GM12878 (cell line): ENCODE measurements around the gene CDYL2. TPM values are rescaled to one million over a fixed set of nuclear protein-coding genes. Genes with fewer than 3 reads are reported as not detected.

Experiments
- ATAC-seq: fragments of 200-7000 bp; cut with Tn5 transposase; 3 replicates; pipeline ENCODE4 v1.9.1; 2020; ENCODE audit warnings: mild to moderate bottlenecking, moderate library complexity
- BruUV-seq: library from RNA; stranded (reverse); fragments of 400-500 nt; replicated peaks from 2 replicates; lab custom pipeline; 2021; lab: Mats Ljungman, UMichigan
- CTCF ChIA-PET: fragments of 300-600 bp; sonication (Branson Sonifier 250); formaldehyde crosslinking; extraction: SDS; loops from one replicate; lab custom pipeline; 2021; ENCODE audit warnings: inconsistent platforms; lab: Yijun Ruan, JAX
- POLR2A ChIA-PET: fragments of 350-600 bp; formaldehyde crosslinking; extraction: SDS; loops from one replicate; lab custom pipeline; 2021; ENCODE audit warnings: inconsistent platforms; lab: Charles Lee
- RAD21 ChIA-PET: fragments of 300-600 bp; sonication (Branson Sonifier 250); formaldehyde crosslinking; loops from one replicate; lab custom pipeline; 2023; ENCODE audit warnings: antibody characterized with exemption; ENCODE audit not compliant: unreplicated experiment; lab: Charles Lee
- SMC1A ChIA-PET: fragments of 300-600 bp; sonication (Branson Sonifier 250); formaldehyde crosslinking; loops from one replicate; lab custom pipeline; 2023; ENCODE audit not compliant: unreplicated experiment, uncharacterized antibody; lab: Charles Lee
- DNase-seq: peaks from one replicate; pipeline ENCODE4 v3.0.0-alpha.2; 2011; ENCODE audit warnings: low read depth, low spot score
- FAIRE-seq: peaks from 3 replicates; lab custom pipeline; 2011; peaks lifted over from hg19 to GRCh38; lab: Jason Lieb, UNC
- H2AFZ ChIP-seq: 2 replicates; pipeline ENCODE4 v1.6.0; 2011; ENCODE audit warnings: low read depth, low read length, control low read depth; ENCODE audit not compliant: control insufficient read depth
- H3K27ac ChIP-seq: 2 replicates; pipeline ENCODE4 v1.5.1; 2011; ENCODE audit warnings: control low read depth; ENCODE audit not compliant: control insufficient read depth, insufficient read depth
- H3K27me3 ChIP-seq, 2 experiments: replicated peaks in 1 of 2; 2 replicates each; pipeline versions ENCODE4 v1.6.0 to v1.6.1; 2011; ENCODE audit warnings: low read length in 1 of 2; ENCODE audit not compliant: control insufficient read depth in 2 of 2, insufficient read depth in 2 of 2
- H3K36me3 ChIP-seq, 2 experiments: 2 replicates each; pipeline ENCODE4 v1.5.1; 2011; ENCODE audit warnings: low read length in 1 of 2; ENCODE audit not compliant: control insufficient read depth in 2 of 2, insufficient read depth in 2 of 2
- H3K4me1 ChIP-seq: 2 replicates; pipeline ENCODE4 v1.6.1; 2011; ENCODE audit warnings: mild to moderate bottlenecking, low read length, moderate library complexity, mixed read lengths; ENCODE audit not compliant: control insufficient read depth, insufficient read depth
- H3K4me2 ChIP-seq: 2 replicates; pipeline ENCODE4 v1.6.0; 2011; ENCODE audit warnings: control low read depth; ENCODE audit not compliant: control insufficient read depth, insufficient read depth
- H3K4me3 ChIP-seq: fragments of 200-600 bp; sonication (generic); 2 replicates; pipeline ENCODE4 v1.5.1; 2016
- H3K79me2 ChIP-seq: 2 replicates; pipeline ENCODE4 v1.6.0; 2011; ENCODE audit warnings: low read length; ENCODE audit not compliant: control insufficient read depth, insufficient read depth
- H3K9ac ChIP-seq: 2 replicates; pipeline ENCODE4 v1.8.0; 2011; ENCODE audit warnings: low read length, control low read depth, mixed read lengths; ENCODE audit not compliant: control insufficient read depth, insufficient read depth
- H3K9me3 ChIP-seq: replicated peaks from 3 replicates; pipeline ENCODE4 v1.5.1; 2011; ENCODE audit warnings: mild to moderate bottlenecking, low read length; ENCODE audit not compliant: control insufficient read depth, insufficient read depth
- H4K20me1 ChIP-seq: 2 replicates; pipeline ENCODE4 v1.6.0; 2011; ENCODE audit not compliant: control insufficient read depth, insufficient read depth
- CREB1 ChIP-seq: IDR thresholded peaks from 2 replicates; pipeline ENCODE4 v1.6.1; 2012; ENCODE audit warnings: low read depth, mild to moderate bottlenecking, inconsistent platforms
- CREM ChIP-seq: IDR thresholded peaks from 2 replicates; pipeline ENCODE4 v1.6.1; 2014; ENCODE audit warnings: antibody characterized with exemption, low read depth
- ETV6 ChIP-seq, 2 experiments: fragments of 450-650 bp in 1 of 2; IDR thresholded peaks in 1 of 2; conservative IDR thresholded peaks in 1 of 2; 2 replicates each; pipeline ENCODE4 v1.6.1; 2014; ENCODE audit warnings: antibody characterized with exemption in 1 of 2, borderline replicate concordance in 1 of 2, low read depth in 1 of 2, mild to moderate bottlenecking in 1 of 2, moderate library complexity in 1 of 2
- SMAD5 ChIP-seq: IDR thresholded peaks from 2 replicates; pipeline ENCODE4 v1.6.1; 2016; ENCODE audit warnings: antibody characterized with exemption, low read depth
- SREBF1 ChIP-seq: IDR thresholded peaks from 2 replicates; pipeline ENCODE4 v1.6.1; 2012; ENCODE audit warnings: mild to moderate bottlenecking, low read length
- YBX1 ChIP-seq: fragments of 450-650 bp; IDR thresholded peaks from 2 replicates; pipeline ENCODE4 v1.6.1; 2016; ENCODE audit warnings: antibody characterized with exemption
- WGBS: methylation state at CpG from one replicate; pipeline ENCODE4 v1.1.6; 2016; ENCODE audit warnings: low lambda C conversion rate; ENCODE audit not compliant: insufficient replicate concordance, insufficient coverage; ENCODE audit errors: missing lambda C conversion rate; 5-methylcytosine and 5-hydroxymethylcytosine counted together
- in situ Hi-C: fragments of 300-500 bp; cut with MboI; formaldehyde crosslinking; loops from 9 replicates; pipeline ENCODE4 v1.14.3; 2018; ENCODE audit warnings: mixed read lengths
- intact Hi-C: fragments of 100-400 bp; cut with micrococcal nuclease; formaldehyde crosslinking; loops from one replicate; pipeline ENCODE4 v1.14.2; 2022; ENCODE audit not compliant: unreplicated experiment
- polyA plus RNA-seq, 11 experiments: library from polyadenylated mRNA; depleted of rRNA in 4 of 11; unstranded in 6 of 11; stranded (reverse) in 5 of 11; fragments of >200 nt; fragmentation: Nextera tagmentation in 4 of 11; fragmentation: Illumina TruSeq in 1 of 11; extraction: Ambion mirVana in 4 of 11; extraction: Trizol in 1 of 11; gene quantifications; 1 replicate in 1 of 11; 2 replicates in 10 of 11; pipeline versions ENCODE4 v1.2.1 to v1.2.3, GENCODE V29; 2011 to 2016; ENCODE audit warnings: inconsistent platforms in 2 of 11, missing spikeins in 2 of 11, low read depth in 1 of 11
- total RNA-seq, 4 experiments: library from RNA; depleted of rRNA in 3 of 4; stranded (reverse); fragments of >200 nt in 3 of 4; fragmentation: Illumina TruSeq in 1 of 4; extraction: Trizol in 1 of 4; gene quantifications; 2 replicates each; pipeline versions ENCODE4 v1.2.1 to v1.2.3, GENCODE V29; 2013 to 2021
- TF ChIP-seq, protein P1 (sequence below): fragments of 450-650 bp; IDR thresholded peaks from 2 replicates; pipeline ENCODE4 v1.6.1; 2016; ENCODE audit warnings: mild to moderate bottlenecking, moderate library complexity, borderline replicate concordance
- TF ChIP-seq, protein P2 (sequence below): fragments of 450-650 bp; IDR thresholded peaks from 2 replicates; pipeline ENCODE4 v1.6.1; 2017; ENCODE audit warnings: antibody characterized with exemption, mild to moderate bottlenecking, moderate library complexity
- TF ChIP-seq, protein P3 (sequence below): IDR thresholded peaks from 2 replicates; pipeline ENCODE4 v1.6.1; 2011; ENCODE audit warnings: mild to moderate bottlenecking, low read depth, low read length, moderate library complexity; ENCODE audit not compliant: insufficient replicate concordance

Gene CDYL2
- total and polyA plus RNA-seq, 10 of the 15 experiments (the other 5 are each of a cell fraction or from before 2014, with no cell fraction given): 0.27 to 22.9 (median 3.9) TPM

DNA sequence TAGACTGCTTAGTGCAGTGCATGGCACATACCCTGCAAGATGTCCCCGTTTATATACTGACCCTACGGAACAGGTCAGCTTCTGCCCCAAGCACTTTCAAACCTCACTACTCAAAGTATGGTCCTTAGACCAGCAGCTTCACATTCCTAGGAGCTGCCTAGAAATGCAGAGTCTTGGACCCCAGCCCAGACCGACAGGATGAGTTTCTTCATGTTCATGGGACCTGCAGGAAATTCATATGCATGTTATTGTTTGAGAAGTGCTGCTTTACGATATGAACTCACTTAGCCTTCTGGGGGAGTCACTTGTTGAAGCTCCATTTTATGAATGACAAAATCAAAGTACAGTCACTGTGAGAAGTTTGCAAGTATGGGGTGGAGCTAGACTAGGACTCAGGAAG, 181.0 kb downstream of the CDYL2 start:
- no peak for TF ChIP-seq YBX1
- TF ChIP-seq, protein P1, sequence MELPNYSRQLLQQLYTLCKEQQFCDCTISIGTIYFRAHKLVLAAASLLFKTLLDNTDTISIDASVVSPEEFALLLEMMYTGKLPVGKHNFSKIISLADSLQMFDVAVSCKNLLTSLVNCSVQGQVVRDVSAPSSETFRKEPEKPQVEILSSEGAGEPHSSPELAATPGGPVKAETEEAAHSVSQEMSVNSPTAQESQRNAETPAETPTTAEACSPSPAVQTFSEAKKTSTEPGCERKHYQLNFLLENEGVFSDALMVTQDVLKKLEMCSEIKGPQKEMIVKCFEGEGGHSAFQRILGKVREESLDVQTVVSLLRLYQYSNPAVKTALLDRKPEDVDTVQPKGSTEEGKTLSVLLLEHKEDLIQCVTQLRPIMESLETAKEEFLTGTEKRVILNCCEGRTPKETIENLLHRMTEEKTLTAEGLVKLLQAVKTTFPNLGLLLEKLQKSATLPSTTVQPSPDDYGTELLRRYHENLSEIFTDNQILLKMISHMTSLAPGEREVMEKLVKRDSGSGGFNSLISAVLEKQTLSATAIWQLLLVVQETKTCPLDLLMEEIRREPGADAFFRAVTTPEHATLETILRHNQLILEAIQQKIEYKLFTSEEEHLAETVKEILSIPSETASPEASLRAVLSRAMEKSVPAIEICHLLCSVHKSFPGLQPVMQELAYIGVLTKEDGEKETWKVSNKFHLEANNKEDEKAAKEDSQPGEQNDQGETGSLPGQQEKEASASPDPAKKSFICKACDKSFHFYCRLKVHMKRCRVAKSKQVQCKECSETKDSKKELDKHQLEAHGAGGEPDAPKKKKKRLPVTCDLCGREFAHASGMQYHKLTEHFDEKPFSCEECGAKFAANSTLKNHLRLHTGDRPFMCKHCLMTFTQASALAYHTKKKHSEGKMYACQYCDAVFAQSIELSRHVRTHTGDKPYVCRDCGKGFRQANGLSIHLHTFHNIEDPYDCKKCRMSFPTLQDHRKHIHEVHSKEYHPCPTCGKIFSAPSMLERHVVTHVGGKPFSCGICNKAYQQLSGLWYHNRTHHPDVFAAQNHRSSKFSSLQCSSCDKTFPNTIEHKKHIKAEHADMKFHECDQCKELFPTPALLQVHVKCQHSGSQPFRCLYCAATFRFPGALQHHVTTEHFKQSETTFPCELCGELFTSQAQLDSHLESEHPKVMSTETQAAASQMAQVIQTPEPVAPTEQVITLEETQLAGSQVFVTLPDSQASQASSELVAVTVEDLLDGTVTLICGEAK: no peak
- BruUV-seq: no TSS peak
- WGBS: 72% methylated on average over 4 of the region's 4 CpGs
- H3K9me3 ChIP-seq: no peaks in the 10 kb centered on the region; the same call in 2 of the 3 replicates
- DNase-seq: no peak
- in situ Hi-C loops: no loop called here
- H3K4me2 ChIP-seq: no peak overlapping the region
- H3K27ac ChIP-seq: no peak overlapping the region
- no peaks in the 10 kb centered on the region for H3K79me2 ChIP-seq
- RAD21 ChIA-PET: no interaction called here
- ATAC-seq: no peak
- H2AFZ ChIP-seq: no peak overlapping the region
- intact Hi-C loops: no loop called here
- no peaks in the 10 kb centered on the region for H3K36me3 ChIP-seq
- FAIRE-seq: no peak
- peaks cover 13% of the 10 kb centered on the region; the same call in 1 of the 2 replicates for H3K4me1 ChIP-seq
- CTCF ChIA-PET: no interaction called here
- H3K4me3 ChIP-seq: no peak overlapping the region
- H3K9ac ChIP-seq: no peak overlapping the region
- SMC1A ChIA-PET: no interaction called here
- H3K27me3 ChIP-seq: no peaks in the 10 kb centered on the region
- POLR2A ChIA-PET: interaction anchor here (0.5 kb wide), 1 partner anchor 1196 kb away, joined by 6 read pairs; no protein-coding TSS in a partner anchor
- H4K20me1 ChIP-seq: no peaks in the 10 kb centered on the region

DNA sequence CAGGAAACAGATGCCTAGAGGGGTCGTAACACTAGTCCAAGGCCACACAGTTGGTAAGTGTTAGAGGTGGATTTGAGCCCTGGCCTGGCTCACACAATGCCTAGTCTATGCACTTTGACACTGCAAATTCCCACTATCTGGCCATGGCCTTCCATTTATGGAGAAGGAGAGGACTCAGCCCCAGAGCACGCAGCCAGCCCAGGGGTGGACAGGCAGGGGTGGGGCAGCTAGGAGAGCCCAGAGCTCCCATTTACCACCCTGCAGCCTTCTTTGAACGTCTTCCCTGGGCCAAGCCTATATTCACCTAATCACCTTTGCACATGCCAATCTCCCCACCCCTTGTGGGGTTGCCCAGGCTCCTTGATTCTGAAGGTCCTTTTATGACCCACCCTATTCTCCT, 182.4 kb downstream of the CDYL2 start:
- FAIRE-seq (no peak), ATAC-seq (no peak), DNase-seq (no peak)
- ChIA-PET SMC1A (no interaction called here), POLR2A (no interaction called here), CTCF (no interaction called here), RAD21 (no interaction called here)
- no TSS peak for BruUV-seq
- Histone ChIP-seq H3K4me2 (no peak overlapping the region), H3K27me3 (no peaks in the 10 kb centered on the region), H2AFZ (no peak overlapping the region), H3K27ac (no peak overlapping the region), H3K36me3 (no peaks in the 10 kb centered on the region), H3K4me3 (no peak overlapping the region), H3K9me3 (no peaks in the 10 kb centered on the region; the same call in 2 of the 3 replicates), H4K20me1 (no peaks in the 10 kb centered on the region), H3K79me2 (no peaks in the 10 kb centered on the region), H3K9ac (no peak overlapping the region), H3K4me1 (peaks cover 7% of the 10 kb centered on the region; the same call in 1 of the 2 replicates)
- intact Hi-C loops (no loop called here), in situ Hi-C loops (no loop called here)
- WGBS: 33% methylated on average over 3 of the region's 3 CpGs
- TF ChIP-seq SREBF1 (no peak), SMAD5 (no peak), CREB1 (no peak), ETV6 (conservative IDR thresholded peaks at IDR 0.05 in 1 of 2, IDR thresholded peaks at IDR 0.05 in 1 of 2; ENCODE audit: borderline replicate concordance in 1 of 2, low read depth in 1 of 2) (no peak), CREM (no peak)
- TF ChIP-seq, protein P2, sequence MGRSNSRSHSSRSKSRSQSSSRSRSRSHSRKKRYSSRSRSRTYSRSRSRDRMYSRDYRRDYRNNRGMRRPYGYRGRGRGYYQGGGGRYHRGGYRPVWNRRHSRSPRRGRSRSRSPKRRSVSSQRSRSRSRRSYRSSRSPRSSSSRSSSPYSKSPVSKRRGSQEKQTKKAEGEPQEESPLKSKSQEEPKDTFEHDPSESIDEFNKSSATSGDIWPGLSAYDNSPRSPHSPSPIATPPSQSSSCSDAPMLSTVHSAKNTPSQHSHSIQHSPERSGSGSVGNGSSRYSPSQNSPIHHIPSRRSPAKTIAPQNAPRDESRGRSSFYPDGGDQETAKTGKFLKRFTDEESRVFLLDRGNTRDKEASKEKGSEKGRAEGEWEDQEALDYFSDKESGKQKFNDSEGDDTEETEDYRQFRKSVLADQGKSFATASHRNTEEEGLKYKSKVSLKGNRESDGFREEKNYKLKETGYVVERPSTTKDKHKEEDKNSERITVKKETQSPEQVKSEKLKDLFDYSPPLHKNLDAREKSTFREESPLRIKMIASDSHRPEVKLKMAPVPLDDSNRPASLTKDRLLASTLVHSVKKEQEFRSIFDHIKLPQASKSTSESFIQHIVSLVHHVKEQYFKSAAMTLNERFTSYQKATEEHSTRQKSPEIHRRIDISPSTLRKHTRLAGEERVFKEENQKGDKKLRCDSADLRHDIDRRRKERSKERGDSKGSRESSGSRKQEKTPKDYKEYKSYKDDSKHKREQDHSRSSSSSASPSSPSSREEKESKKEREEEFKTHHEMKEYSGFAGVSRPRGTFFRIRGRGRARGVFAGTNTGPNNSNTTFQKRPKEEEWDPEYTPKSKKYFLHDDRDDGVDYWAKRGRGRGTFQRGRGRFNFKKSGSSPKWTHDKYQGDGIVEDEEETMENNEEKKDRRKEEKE: no peak
- TF ChIP-seq, protein P3, sequence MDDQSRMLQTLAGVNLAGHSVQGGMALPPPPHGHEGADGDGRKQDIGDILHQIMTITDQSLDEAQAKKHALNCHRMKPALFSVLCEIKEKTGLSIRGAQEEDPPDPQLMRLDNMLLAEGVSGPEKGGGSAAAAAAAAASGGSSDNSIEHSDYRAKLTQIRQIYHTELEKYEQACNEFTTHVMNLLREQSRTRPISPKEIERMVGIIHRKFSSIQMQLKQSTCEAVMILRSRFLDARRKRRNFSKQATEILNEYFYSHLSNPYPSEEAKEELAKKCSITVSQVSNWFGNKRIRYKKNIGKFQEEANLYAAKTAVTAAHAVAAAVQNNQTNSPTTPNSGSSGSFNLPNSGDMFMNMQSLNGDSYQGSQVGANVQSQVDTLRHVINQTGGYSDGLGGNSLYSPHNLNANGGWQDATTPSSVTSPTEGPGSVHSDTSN: no peak
